ENCODE results near the gene CSMD2. TPM values are rescaled to one million over a fixed set of nuclear protein-coding genes. Genes with fewer than 3 reads are reported as not detected.

CSMD2 gene
- total RNA-seq, 1 donor from 2014 or later, result 2.1 TPM

DNA sequence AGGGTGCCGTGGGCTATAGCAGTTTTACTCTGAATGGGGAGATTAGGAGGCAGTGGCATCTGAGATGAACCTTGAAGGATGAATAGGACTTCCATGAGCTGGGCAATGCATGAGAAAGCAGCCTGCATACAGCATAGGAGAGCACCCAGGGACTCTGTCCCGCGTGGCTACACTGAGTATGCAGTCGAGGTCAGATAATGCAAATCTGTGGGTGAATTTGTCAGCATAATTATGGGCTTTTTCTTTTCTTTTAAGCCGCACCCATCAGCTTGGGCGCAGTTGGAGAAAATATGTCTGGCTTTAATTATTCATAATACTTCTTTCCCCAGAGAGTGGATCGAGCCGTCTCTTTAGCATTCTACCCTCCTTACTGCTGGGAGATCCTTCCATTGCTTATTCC lies 504.1 kb downstream of the CSMD2 start:
- Mint-ChIP-seq H3K27ac (ENCODE audit: unreplicated experiment) (no peak overlapping the region), H3K27me3 (ENCODE audit: unreplicated experiment) (peaks cover 3% of the 10 kb centered on the region), H3K4me1 (ENCODE audit: unreplicated experiment) (peaks cover 1% of the 10 kb centered on the region), H3K9me3 (ENCODE audit: unreplicated experiment) (no peaks in the 10 kb centered on the region), H3K36me3 (ENCODE audit: low read depth, unreplicated experiment) (no peaks in the 10 kb centered on the region), H3K4me3 (ENCODE audit: unreplicated experiment) (no peak overlapping the region)
- DNase-seq (ENCODE audit: low spot score), result no peak
- TF ChIP-seq, protein P1, sequence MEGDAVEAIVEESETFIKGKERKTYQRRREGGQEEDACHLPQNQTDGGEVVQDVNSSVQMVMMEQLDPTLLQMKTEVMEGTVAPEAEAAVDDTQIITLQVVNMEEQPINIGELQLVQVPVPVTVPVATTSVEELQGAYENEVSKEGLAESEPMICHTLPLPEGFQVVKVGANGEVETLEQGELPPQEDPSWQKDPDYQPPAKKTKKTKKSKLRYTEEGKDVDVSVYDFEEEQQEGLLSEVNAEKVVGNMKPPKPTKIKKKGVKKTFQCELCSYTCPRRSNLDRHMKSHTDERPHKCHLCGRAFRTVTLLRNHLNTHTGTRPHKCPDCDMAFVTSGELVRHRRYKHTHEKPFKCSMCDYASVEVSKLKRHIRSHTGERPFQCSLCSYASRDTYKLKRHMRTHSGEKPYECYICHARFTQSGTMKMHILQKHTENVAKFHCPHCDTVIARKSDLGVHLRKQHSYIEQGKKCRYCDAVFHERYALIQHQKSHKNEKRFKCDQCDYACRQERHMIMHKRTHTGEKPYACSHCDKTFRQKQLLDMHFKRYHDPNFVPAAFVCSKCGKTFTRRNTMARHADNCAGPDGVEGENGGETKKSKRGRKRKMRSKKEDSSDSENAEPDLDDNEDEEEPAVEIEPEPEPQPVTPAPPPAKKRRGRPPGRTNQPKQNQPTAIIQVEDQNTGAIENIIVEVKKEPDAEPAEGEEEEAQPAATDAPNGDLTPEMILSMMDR (IDR thresholded peaks at IDR 0.05; ENCODE audit: unreplicated experiment), result no peak

DNA sequence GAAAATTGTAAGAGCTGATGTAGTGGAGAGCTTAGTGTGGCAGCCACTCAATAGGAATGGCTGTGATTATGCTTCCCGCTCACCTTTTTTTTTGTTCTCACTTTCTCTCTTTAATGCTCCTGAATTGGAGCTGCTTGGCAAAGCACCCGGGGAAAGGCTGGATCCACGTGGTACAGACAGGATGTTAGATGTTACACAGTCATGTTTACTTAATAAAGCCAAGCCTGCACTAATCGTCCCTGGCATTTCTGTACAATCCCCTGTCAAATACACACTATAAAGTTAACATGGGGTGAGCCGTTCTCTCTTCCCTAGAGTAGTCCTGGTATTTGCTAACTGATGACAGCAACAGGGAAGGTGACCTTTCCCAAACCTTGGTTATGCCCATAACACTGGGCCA lies 504.8 kb downstream of the CSMD2 start:
- TF ChIP-seq, protein P1 (IDR thresholded peaks at IDR 0.05; ENCODE audit: unreplicated experiment), result no peak
- H3K4me1 Mint-ChIP-seq (ENCODE audit: unreplicated experiment), result peaks cover 6% of the 10 kb centered on the region
- no peak overlapping the region for H3K4me3 Mint-ChIP-seq (ENCODE audit: unreplicated experiment)
- no peaks in the 10 kb centered on the region for H3K36me3 Mint-ChIP-seq (ENCODE audit: low read depth, unreplicated experiment)
- no peaks in the 10 kb centered on the region for H3K9me3 Mint-ChIP-seq (ENCODE audit: unreplicated experiment)
- peaks cover 3% of the 10 kb centered on the region for H3K27me3 Mint-ChIP-seq (ENCODE audit: unreplicated experiment)
- no peak overlapping the region for H3K27ac Mint-ChIP-seq (ENCODE audit: unreplicated experiment)
- DNase-seq (ENCODE audit: low spot score), result no peak

DNA sequence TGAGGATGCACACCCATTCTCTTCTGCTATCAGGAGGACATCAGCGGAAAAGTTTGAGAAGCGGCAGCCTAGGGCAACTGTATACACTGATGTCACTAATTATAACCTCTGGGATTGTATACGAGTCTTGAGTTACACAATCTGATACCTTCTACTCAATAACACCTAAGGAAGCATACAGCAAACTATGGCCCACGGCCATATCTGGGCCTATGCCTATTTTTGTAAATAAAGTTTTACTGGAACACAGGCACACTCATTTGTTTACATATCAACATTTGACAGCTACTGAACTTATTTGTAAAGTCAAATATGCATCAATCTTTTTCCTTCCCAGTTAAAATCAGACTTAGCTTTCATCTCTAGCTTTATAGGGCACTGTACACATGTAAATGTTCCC lies 505.4 kb downstream of the CSMD2 start:
- H3K9me3 Mint-ChIP-seq (ENCODE audit: unreplicated experiment), result no peaks in the 10 kb centered on the region
- no peak overlapping the region for H3K4me3 Mint-ChIP-seq (ENCODE audit: unreplicated experiment)
- H3K27me3 Mint-ChIP-seq (ENCODE audit: unreplicated experiment), result peaks cover 3% of the 10 kb centered on the region
- no peak overlapping the region for H3K27ac Mint-ChIP-seq (ENCODE audit: unreplicated experiment)
- TF ChIP-seq, protein P1 (IDR thresholded peaks at IDR 0.05; ENCODE audit: unreplicated experiment), result no peak
- no peaks in the 10 kb centered on the region for H3K36me3 Mint-ChIP-seq (ENCODE audit: low read depth, unreplicated experiment)
- H3K4me1 Mint-ChIP-seq (ENCODE audit: unreplicated experiment), result peaks cover 6% of the 10 kb centered on the region
- no peak for DNase-seq (ENCODE audit: low spot score)

DNA sequence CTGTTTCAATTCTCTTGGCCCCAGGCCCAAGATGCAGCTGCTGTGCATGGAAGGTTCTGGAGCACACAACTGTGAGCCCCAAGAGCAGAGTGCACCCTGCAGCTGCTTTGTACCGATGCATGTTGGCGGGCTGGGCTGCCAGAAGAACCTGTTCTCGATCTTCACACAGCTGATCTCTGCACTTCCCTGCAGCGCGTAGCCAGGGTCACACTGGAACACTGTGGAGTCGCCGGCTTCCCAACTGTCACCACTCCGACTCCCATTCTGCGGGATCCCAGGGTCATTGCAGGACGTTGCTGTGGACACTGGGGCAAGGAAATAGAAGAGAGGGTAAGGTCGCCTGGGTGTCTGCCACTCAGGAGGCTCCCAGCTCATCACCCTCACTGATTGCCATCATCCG lies 507.2 kb downstream of the CSMD2 start:
- TF ChIP-seq, protein P1 (IDR thresholded peaks at IDR 0.05; ENCODE audit: unreplicated experiment), result no peak
- H3K4me1 Mint-ChIP-seq (ENCODE audit: unreplicated experiment), result peaks cover 6% of the 10 kb centered on the region
- no peaks in the 10 kb centered on the region for H3K9me3 Mint-ChIP-seq (ENCODE audit: unreplicated experiment)
- no peak overlapping the region for H3K27ac Mint-ChIP-seq (ENCODE audit: unreplicated experiment)
- H3K36me3 Mint-ChIP-seq (ENCODE audit: low read depth, unreplicated experiment), result no peaks in the 10 kb centered on the region
- DNase-seq (ENCODE audit: low spot score), result no peak
- peaks cover 3% of the 10 kb centered on the region for H3K27me3 Mint-ChIP-seq (ENCODE audit: unreplicated experiment)
- H3K4me3 Mint-ChIP-seq (ENCODE audit: unreplicated experiment), result no peak overlapping the region

DNA sequence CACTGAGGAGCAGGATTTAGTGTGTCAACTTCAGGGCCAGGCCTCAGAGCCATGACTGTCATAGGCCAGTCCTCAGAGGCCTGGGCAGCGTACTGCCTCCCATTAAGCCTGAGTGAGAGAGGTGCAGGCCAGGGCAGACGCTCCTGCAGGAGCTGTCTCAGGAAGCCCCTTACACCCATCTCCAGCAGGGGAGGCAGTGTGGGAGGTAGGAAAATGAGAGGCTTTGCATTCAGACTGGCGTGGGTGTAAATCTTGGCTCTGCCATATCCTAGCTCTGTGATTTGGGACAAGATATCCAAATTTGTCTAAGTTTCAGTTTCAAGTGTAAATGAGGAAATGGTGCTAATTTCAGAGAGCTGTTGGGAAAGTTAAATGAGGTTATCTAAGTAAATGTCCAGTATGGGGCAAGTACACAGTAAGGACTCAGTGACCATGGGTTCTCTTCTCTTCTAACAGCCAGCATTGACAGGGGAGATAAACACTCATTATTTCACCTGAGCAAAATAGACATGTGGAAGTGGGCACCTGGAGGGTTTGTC lies 508.5 kb downstream of the CSMD2 start:
- Mint-ChIP-seq H3K27ac (ENCODE audit: unreplicated experiment) (no peak overlapping the region), H3K9me3 (ENCODE audit: unreplicated experiment) (no peaks in the 10 kb centered on the region), H3K4me1 (ENCODE audit: unreplicated experiment) (peaks cover 6% of the 10 kb centered on the region), H3K27me3 (ENCODE audit: unreplicated experiment) (no peaks in the 10 kb centered on the region), H3K4me3 (ENCODE audit: unreplicated experiment) (no peak overlapping the region), H3K36me3 (ENCODE audit: low read depth, unreplicated experiment) (no peaks in the 10 kb centered on the region)
- no peak for DNase-seq (ENCODE audit: low spot score)
- TF ChIP-seq, protein P1 (IDR thresholded peaks at IDR 0.05; ENCODE audit: unreplicated experiment), result no peak

All from endothelial cell (in vitro differentiated cells).